ENCODE results near the gene INIP.

Gene INIP

DNA sequence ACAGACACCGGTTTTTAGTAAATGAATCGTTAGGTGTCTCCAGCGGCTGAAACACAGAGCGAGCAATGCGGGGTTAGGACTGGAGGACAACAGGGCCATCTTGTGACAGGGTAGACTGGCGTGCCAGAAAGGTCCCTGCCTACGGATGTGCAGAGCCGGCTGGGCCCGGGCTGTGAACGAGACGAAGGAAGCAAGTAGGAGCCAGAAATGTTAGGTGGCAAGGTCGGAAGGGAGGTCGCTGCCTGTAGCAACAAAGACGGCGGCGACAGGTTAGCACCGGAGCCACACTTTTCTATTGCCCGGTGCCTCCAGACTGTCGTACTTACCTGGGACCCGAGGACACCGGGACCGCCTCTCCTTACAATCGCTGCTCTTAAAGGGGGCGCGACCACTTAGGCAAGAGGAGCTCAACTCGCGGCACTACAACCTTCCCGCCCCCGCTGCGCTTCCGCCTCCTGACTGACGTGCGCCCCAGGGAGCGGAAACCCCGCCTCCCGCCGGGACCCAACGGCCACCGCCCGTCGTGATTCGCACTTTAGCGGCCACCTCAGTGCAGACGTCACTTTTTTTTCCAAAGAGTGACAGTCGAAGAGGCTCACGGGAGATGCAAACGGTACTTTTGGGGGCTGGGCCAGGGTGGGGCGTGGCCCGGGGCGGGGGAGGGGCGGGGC, at the start of gene INIP:
TSS of gene INIP (minus strand) at position 457 of the 671 bp plus-strand sequence. CDS start 1,632 bp downstream, outside the sequence.
- peak; percentile 93 for DNase-seq

DNA sequence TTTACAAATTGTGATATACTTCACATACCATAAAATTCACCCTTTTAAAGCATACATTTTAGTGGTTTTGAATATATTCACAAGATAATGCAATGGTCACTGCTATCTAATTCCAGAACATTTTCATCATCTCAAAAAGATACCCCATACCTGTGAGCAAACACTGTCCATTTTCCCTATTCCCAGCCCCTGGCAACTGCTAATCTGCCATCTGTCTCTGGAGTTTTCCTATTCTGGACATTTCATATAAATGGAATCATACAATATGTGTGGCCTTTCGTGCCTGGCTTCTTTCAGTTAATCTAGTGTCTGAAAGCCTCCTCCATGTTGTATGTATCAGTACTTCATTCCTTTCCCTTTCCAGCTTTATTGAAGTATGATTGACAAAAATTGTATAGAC, 47.4 kb upstream of the INIP start:
- DNase-seq, result no peak

- no peak for DNase-seq
These were observed 46.9 kb upstream of the INIP start for GRCh38 chr9:112764837-112765236.

DNA sequence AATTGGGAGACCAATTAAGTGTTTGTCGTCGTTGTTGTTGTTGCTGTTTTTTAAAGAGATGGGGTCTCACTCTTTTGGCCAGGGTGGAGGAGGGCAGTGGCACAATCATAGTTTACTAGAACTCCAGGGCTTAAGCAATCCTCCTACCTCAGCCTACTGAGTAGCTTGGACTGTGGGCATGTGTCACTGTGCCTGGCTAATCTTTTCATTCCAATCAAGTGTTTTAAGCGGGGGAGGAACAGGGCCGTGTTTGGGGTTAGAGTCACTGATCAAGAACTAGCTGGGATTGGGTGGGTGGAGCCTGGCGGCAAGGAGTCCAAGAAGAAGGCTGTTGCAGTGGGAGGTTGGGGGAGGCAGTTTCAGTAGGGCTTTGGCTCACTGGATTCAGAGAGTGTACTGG, 46.4 kb upstream of the INIP start:
- DNase-seq, result peak; percentile 38

GRCh38 chr9:112762726-112763518, 45.0 kb upstream of the INIP start:
- no peak for DNase-seq

- no peak for DNase-seq
These were observed 44.2 kb upstream of the INIP start for GRCh38 chr9:112761912-112762655.

- no peak for DNase-seq
These were observed 42.9 kb upstream of the INIP start for GRCh38 chr9:112760821-112761220.

- DNase-seq, result no peak
These were observed 40.0 kb upstream of the INIP start for GRCh38 chr9:112757940-112758339.

GRCh38 chr9:112757282-112757883, 39.5 kb upstream of the INIP start:
- DNase-seq, result no peak

- DNase-seq, result no peak
These were observed 37.8 kb upstream of the INIP start for GRCh38 chr9:112755675-112756074.

- DNase-seq, result no peak
These were observed 37.1 kb upstream of the INIP start for GRCh38 chr9:112755016-112755427.

- DNase-seq, result no peak
These were observed 36.7 kb upstream of the INIP start for GRCh38 chr9:112754578-112754977.

- peak; percentile 56 for DNase-seq
These were observed 35.8 kb upstream of the INIP start for GRCh38 chr9:112753725-112754124.

- DNase-seq, result no peak
These were observed 34.6 kb upstream of the INIP start for GRCh38 chr9:112752334-112753125.

- no peak for DNase-seq
These were observed 33.3 kb upstream of the INIP start for GRCh38 chr9:112751056-112751795.

DNA sequence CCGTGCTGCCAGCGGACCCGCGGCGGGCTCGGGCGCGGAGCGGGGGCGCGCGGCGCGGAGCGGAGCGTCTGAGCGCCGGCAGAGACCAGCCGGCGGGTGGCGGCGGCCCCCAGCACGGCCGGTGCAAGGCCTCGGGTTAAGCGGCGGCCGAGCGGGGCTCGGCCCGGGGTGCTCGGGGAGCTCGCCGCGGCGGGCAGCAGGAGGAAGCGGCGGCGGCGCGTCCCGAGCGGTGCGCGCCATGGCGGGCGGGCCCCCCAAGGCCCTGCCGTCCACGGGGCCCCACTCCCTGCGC, 32.8 kb upstream of the INIP start:
- DNase-seq, result no peak

GRCh38 chr9:112750016-112750763, 32.3 kb upstream of the INIP start, which contains the start of gene SNX30:
SNX30 (plus strand) TSS chr9:112750760; CDS start chr9:112751002, 242 bp downstream.
- DNase-seq, result peak; percentile 41

DNA sequence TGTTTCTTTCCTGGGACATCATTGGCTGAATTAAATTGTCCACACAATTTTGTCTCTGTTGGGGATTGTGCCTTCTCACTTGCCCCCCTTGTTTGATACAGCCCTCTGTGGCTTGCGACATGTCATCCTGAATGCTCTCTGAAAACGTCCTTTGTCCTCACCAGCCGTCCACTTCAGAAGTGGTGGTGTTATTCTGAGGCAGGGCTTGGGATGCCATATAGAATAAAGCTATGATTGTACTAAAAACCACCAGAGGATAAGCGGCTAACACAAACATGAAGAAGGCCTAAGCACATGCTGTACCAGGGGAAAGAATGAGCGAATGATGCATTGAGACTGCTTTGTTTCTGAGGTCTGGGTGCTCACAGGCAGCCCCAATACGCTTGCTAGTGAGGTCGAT, 29.2 kb upstream of the INIP start:
- DNase-seq, result no peak

DNA sequence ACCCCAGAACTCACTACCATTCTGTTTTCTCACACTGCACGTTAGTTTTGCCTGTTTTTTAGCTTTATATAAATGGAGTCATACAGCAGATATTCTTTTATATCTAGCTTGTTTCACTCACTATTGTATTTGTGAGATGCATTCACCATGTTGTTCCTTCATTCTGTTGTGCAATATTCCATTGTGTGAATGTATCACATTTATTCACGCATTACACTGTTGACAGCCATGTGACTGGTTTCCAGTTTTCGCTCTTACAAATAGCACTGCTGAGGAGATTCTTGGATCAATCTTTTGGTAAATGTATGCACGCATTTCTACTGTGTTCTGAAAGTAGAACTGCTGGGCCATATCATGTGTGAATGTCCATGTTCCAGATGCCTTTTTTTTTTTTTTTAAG, 26.3 kb upstream of the INIP start:
- DNase-seq, result no peak

DNA sequence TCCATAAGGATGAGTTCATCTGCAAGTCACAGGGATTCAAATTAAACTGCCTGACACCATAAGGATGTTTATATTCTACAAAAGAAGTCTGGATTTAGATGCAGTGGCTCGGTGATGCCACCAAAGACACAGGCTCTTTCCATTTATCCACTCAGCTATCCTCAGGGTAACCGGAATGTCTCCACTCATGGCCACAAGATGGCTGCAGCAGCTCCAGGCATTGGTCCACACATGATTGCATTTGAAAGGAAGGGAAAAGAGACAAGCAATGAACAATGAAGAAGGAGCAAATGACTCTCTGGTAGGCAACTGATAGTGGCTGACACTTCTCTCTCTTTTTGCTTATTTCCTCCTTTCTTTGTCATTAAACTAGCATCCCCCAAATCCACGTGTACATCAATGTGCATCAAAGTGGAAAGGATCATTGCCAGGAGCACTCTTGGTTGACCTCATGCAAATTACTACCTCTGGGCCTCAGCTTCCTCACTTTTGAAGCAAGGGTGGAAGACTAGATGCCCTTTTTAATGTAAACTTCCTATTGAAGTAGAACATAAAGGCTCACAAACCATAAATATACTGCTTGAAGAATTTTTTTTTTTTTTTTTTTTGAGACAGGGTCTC, 25.4 kb upstream of the INIP start:
- DNase-seq, result no peak

DNA sequence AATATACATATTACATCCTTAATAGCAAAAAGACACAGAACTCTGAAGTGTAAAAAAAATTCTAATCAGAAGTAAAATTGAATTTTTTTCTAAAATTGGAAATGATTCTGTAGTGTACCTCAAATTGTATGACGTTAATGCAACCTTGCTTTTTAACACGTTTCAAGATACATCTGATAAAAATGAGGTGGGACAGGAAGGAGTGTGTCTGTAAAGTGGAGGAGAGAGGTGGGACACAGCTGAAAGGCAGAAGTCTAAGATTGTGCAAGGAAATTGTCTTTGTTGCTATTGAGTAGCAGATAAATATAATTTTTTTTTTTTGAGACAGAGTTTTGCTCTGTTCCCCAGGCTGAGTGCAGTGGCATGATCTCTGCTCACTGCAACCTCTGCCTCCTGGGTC, 17.0 kb upstream of the INIP start:
- DNase-seq, result no peak
